Measurements from ENCODE around the gene YPEL3. TPM values are rescaled to one million over a fixed set of nuclear protein-coding genes. Genes with fewer than 3 reads are reported as not detected.

YPEL3 gene
- total and polyA plus RNA-seq, 2 of the 8 experiments (the other 6 are each of a cell fraction or from before 2014, with no cell fraction given): 40.3 to 53.3 TPM

DNA sequence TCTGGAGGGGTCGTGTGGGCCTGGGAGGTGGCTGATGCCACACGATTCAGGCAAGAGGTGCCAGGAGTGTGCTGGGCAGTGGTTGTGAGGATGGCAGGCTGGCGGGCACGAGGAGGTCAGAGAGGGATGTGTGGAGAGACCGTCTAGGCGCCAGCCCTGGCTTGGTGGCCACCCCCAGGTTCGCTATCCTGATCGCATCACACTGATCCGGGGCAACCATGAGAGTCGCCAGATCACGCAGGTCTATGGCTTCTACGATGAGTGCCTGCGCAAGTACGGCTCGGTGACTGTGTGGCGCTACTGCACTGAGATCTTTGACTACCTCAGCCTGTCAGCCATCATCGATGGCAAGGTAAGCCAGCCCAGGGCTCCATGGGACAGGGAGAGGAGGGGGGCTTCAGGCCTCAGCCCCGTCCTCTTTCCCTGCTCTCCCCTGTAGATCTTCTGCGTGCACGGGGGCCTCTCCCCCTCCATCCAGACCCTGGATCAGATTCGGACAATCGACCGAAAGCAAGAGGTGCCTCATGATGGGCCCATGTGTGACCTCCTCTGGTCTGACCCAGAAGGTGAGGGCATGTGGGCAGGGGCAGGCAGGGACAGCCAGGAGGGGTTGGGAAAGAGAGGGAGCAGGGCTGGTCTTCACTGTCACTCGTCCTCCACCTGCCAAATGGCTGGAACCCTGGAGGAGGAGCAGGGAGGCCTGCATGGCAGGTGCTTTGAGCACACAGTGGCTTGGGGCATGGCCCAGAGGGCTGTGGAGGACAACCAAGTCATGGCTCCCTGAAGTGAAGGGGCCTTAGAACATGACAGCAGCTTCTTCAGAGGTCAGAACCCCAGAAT, 12.6 kb downstream of the YPEL3 start:
- no peaks in the 10 kb centered on the region for H3K23me2 ChIP-seq (ENCODE audit: low read depth, low read length)
- H2BK15ac ChIP-seq (ENCODE audit: low read length): no peak overlapping the region
- H3K14ac ChIP-seq (ENCODE audit: insufficient read length): no peak overlapping the region
- H3K4ac ChIP-seq (replicated peaks; ENCODE audit: insufficient read length, low read depth, low read length): no peak overlapping the region
- no peak overlapping the region for H2AFZ ChIP-seq (ENCODE audit: low read length)
- DNase-seq (ENCODE audit: low read depth in 1 of 2, low spot score in 2 of 2) (no peak), FAIRE-seq (no peak)
- peaks cover 0 to 12% of the 10 kb centered on the region in 2 experiments; a peak in 2 of 4 replicates for H3K79me2 ChIP-seq (ENCODE audit: control insufficient read depth in 1 of 2, insufficient read depth in 2 of 2, low read length in 2 of 2)
- H2BK120ac ChIP-seq (replicated peaks; ENCODE audit: low read depth, low read length): no peak overlapping the region
- H3K27ac ChIP-seq (ENCODE audit: low read depth, low read length): no peak overlapping the region
- H2BK12ac ChIP-seq (ENCODE audit: low read depth, low read length): no peak overlapping the region
- H3K4me3 ChIP-seq (ENCODE audit: extremely low read depth in 1 of 4, insufficient read depth in 2 of 4, low read depth in 3 of 4, low read length in 4 of 4): no peak overlapping the region
- WGBS, 2 experiments (ENCODE audit: extremely low coverage in 1 of 2, insufficient coverage in 1 of 2, insufficient read length in 1 of 2, insufficient replicate concordance in 2 of 2, low coverage in 1 of 2, low lambda C conversion rate in 2 of 2, missing lambda C conversion rate in 1 of 2): 95% methylated on average over 22 of the region's 24 CpGs; no CpG with 5 or more reads in 1 of the 2 experiments
- no peak overlapping the region for H4K8ac ChIP-seq (ENCODE audit: extremely low read depth, insufficient read depth, low read length)
- no peak overlapping the region for H2AK5ac ChIP-seq (ENCODE audit: low read depth, low read length)
- H3K79me1 ChIP-seq (ENCODE audit: low read depth, low read length): no peaks in the 10 kb centered on the region; the same call in 1 of the 2 replicates
- no peaks in the 10 kb centered on the region; a peak in 1 of 7 replicates for H3K27me3 ChIP-seq (replicated peaks in 1 of 4; ENCODE audit: control insufficient read depth in 3 of 4, extremely low read depth in 1 of 4, insufficient read depth in 3 of 4, low read length in 3 of 4)
- H3K4me1 ChIP-seq (replicated peaks in 1 of 4; ENCODE audit: control insufficient read depth in 3 of 4, insufficient read depth in 4 of 4, low read length in 3 of 4): no peaks in the 10 kb centered on the region
- no peak overlapping the region for H2BK5ac ChIP-seq (ENCODE audit: low read depth, low read length)
- H4K91ac ChIP-seq (replicated peaks; ENCODE audit: insufficient read length, low read length): no peak overlapping the region
- no peak overlapping the region for H4K5ac ChIP-seq (ENCODE audit: insufficient read length, low read depth, low read length)
- no peak overlapping the region for H3K4me2 ChIP-seq (ENCODE audit: insufficient read depth in 1 of 2, low read depth in 2 of 2, low read length in 2 of 2)
- H3K18ac ChIP-seq (ENCODE audit: extremely low read depth, low read length): no peak overlapping the region
- no peaks in the 10 kb centered on the region for H3K9me3 ChIP-seq (ENCODE audit: insufficient read depth in 2 of 2, low read depth in 1 of 2, low read length in 1 of 2)
- H3K36me3 ChIP-seq (ENCODE audit: control insufficient read depth in 2 of 4, insufficient read depth in 4 of 4, low read length in 3 of 4): peaks cover 23 to 63% (median 36%) of the 10 kb centered on the region in 4 experiments
- no peak overlapping the region for H2BK20ac ChIP-seq (ENCODE audit: low read length)
- TF ChIP-seq POLR2A (IDR thresholded peaks at IDR 0.05; ENCODE audit: control extremely low read depth in 1 of 2, low read depth in 2 of 2, low read length in 2 of 2): 0 out of 3 replicates have a peak, but pooled peaks of 1 of the 2 experiments have one; percentile 36
- TF ChIP-seq CBX8 (IDR thresholded peaks at IDR 0.05; ENCODE audit: borderline replicate concordance, low read depth, low read length): no peak
- 0 out of 2 replicates have a peak, but pooled peaks have one; percentile 18 for TF ChIP-seq POLR2AphosphoS5 (IDR thresholded peaks at IDR 0.05; ENCODE audit: low read depth, low read length)
- TF ChIP-seq YY1 (IDR thresholded peaks at IDR 0.05; ENCODE audit: low read depth, low read length): no peak
- TF ChIP-seq CBX5 (IDR thresholded peaks at IDR 0.05; ENCODE audit: low read depth, low read length): no peak
- no peak for TF ChIP-seq HDAC2 (IDR thresholded peaks at IDR 0.05; ENCODE audit: borderline replicate concordance in 1 of 2, low read depth in 2 of 2, low read length in 2 of 2)
- H3K23ac ChIP-seq (ENCODE audit: insufficient read length): no peak overlapping the region
- H3K56ac ChIP-seq (replicated peaks; ENCODE audit: insufficient read length, low read depth, low read length): no peak overlapping the region
- no peak overlapping the region for H3K9ac ChIP-seq (replicated peaks in 1 of 4; ENCODE audit: extremely low read depth in 1 of 4, low read depth in 3 of 4, low read length in 3 of 4)
- peaks cover 8 to 20% of the 10 kb centered on the region in 2 experiments for H4K20me1 ChIP-seq (replicated peaks in 1 of 2; ENCODE audit: control insufficient read depth in 1 of 2, insufficient read depth in 2 of 2, low read length in 2 of 2)
- CTCF ChIA-PET (ENCODE audit: partially characterized antibody): interaction anchor here (2.2 to 5.9 kb wide), 3 partner anchors 8 to 29 kb away, joined by 6 to 46 read pairs (median 7); partner anchors contain the start of gene TBX6
- POLR2A ChIA-PET (ENCODE audit: partially characterized antibody): interaction anchor here (9.9 to 21.2 kb wide), 3 partner anchors 7 to 15 kb away, joined by 151 to 353 read pairs (median 353); partner anchors contain the start of genes ALDOA, PPP4C, TBX6 and YPEL3
